CD4-positive, CD25-positive, alpha-beta regulatory T cell (primary cell): Measurements from ENCODE around the gene STUM. TPM values are rescaled to one million over a fixed set of nuclear protein-coding genes. Genes with fewer than 3 reads are reported as not detected.
"Not testable (repeated sequence)": the region's sequence is repeated elsewhere in the genome, so short reads cannot be mapped to it uniquely, and the experiment has no call there.

Experiments
- ATAC-seq, 2 donors: fragments of 150-1000 bp; cut with Tn5 transposase; one replicate each; pipeline ENCODE4 v1.10.0; 2021; ENCODE audit warnings: low read depth in 2 of 2, moderate number of reproducible peaks in 2 of 2, moderate library complexity in 1 of 2
- DNase-seq, 3 donors: peaks; one replicate each; pipeline versions ENCODE4 v3.0.0 to v3.0.0-alpha.2; 2012 to 2022; ENCODE audit warnings: mixed read lengths in 1 of 3
- H3K27ac ChIP-seq: one replicate; pipeline ENCODE4 v1.7.0; 2013; ENCODE audit warnings: mild to moderate bottlenecking, low read length; ENCODE audit not compliant: insufficient read depth, poor library complexity, severe bottlenecking
- H3K27me3 ChIP-seq: one replicate; pipeline ENCODE4 v1.7.0; 2013; ENCODE audit warnings: low read length; ENCODE audit not compliant: control insufficient read depth, insufficient read depth
- H3K36me3 ChIP-seq: one replicate; pipeline ENCODE4 v1.7.0; 2013; ENCODE audit warnings: mild to moderate bottlenecking, low read length, moderate library complexity; ENCODE audit not compliant: control insufficient read depth, insufficient read depth
- H3K4me1 ChIP-seq: 2 replicates; pipeline ENCODE4 v1.7.0; 2013; ENCODE audit warnings: mild to moderate bottlenecking, low read length; ENCODE audit not compliant: insufficient read depth, control insufficient read depth, poor library complexity, severe bottlenecking
- H3K4me3 ChIP-seq: one replicate; pipeline ENCODE4 v1.7.0; 2013; ENCODE audit warnings: low read depth, mild to moderate bottlenecking, low read length, moderate library complexity
- H3K9me3 ChIP-seq, 2 experiments: 1 replicate in 1 of 2; 2 replicates in 1 of 2; pipeline ENCODE4 v1.7.0; 2013; ENCODE audit warnings: low read length in 2 of 2, mild to moderate bottlenecking in 1 of 2, moderate library complexity in 1 of 2; ENCODE audit not compliant: control insufficient read depth in 2 of 2
- H3K27ac Mint-ChIP-seq, 3 donors: one replicate each; pipeline ENCODE4 v1.8.0; 2020 to 2022; ENCODE audit warnings: mild to moderate bottlenecking in 3 of 3, mixed read lengths in 3 of 3, moderate library complexity in 2 of 3
- H3K27me3 Mint-ChIP-seq: one replicate; pipeline ENCODE4 v1.8.0; 2022; ENCODE audit warnings: mild to moderate bottlenecking, mixed read lengths
- H3K36me3 Mint-ChIP-seq: one replicate; pipeline ENCODE4 v1.8.0; 2020; ENCODE audit warnings: mixed read lengths
- H3K4me1 Mint-ChIP-seq, 4 donors: one replicate each; pipeline ENCODE4 v1.8.0; 2020 to 2022; ENCODE audit warnings: mixed read lengths in 4 of 4, mild to moderate bottlenecking in 1 of 4
- H3K4me3 Mint-ChIP-seq, 4 donors: one replicate each; pipeline ENCODE4 v1.8.0; 2020 to 2022; ENCODE audit warnings: mild to moderate bottlenecking in 4 of 4, mixed read lengths in 4 of 4, moderate library complexity in 3 of 4
- H3K9me3 Mint-ChIP-seq, 7 donors: one replicate each; pipeline ENCODE4 v1.8.0; 2020 to 2022; ENCODE audit warnings: mixed read lengths in 7 of 7, mild to moderate bottlenecking in 3 of 7, moderate library complexity in 2 of 7
- polyA plus RNA-seq, 4 donors: library from polyadenylated mRNA; unstranded; fragments of 300-500 nt; fragmentation: Illumina TruSeq; gene quantifications; one replicate each; pipeline ENCODE4 v1.2.3, GENCODE V29; 2021
- total RNA-seq: library from RNA; stranded (reverse); gene quantifications from one replicate; pipeline ENCODE4 v1.2.3, GENCODE V29; 2022

Gene STUM
- total RNA-seq (not detected), polyA plus RNA-seq (under 1 TPM in 3 of 4 donors, not detected in 1; 0.03 to 0.09 (median 0.06) TPM)

- H3K27ac Mint-ChIP-seq: peak within 1 kb of the TSS in 1 of 3 donors; percentile 5
- peaks cover 6 to 16% (median 9%) of the 10 kb centered on the region in 4 donors for H3K4me1 Mint-ChIP-seq
- peak in 2 of 3 donors; percentile 21 to 23 for DNase-seq
- peak; percentile 34 to 46 for ATAC-seq
- Histone ChIP-seq H3K4me1 (peaks cover 33% of the 10 kb centered on the region), H3K36me3 (no peaks in the 10 kb centered on the region), H3K9me3 (no peaks in the 10 kb centered on the region), H3K4me3 (peak within 1 kb of the TSS; percentile 53), H3K27ac (no peak within 1 kb of the TSS), H3K27me3 (peaks cover 42% of the 10 kb centered on the region)
- peaks cover 0 to 4% (median 0%) of the 10 kb centered on the region in 7 donors for H3K9me3 Mint-ChIP-seq
- no peaks in the 10 kb centered on the region for H3K36me3 Mint-ChIP-seq
- H3K4me3 Mint-ChIP-seq: peak within 1 kb of the TSS; percentile 4 to 82 (median 74)
- H3K27me3 Mint-ChIP-seq: peaks cover 77% of the 10 kb centered on the region
Observed at GRCh38 chr1:226548256-226549093, at the start of gene STUM. Gene STUM, plus strand, starts transcription at chr1:226548764. Its CDS starts 141 bp downstream, at chr1:226548905.

GRCh38 chr1:226499699-226500098 is 48.9 kb upstream of the STUM start:
- peaks cover 38% of the 10 kb centered on the region for H3K27me3 Mint-ChIP-seq
- not testable (repeated sequence) for DNase-seq, H3K9me3 Mint-ChIP-seq, H3K9me3 ChIP-seq, H3K4me1 Mint-ChIP-seq, H3K4me1 ChIP-seq, H3K4me3 Mint-ChIP-seq, H3K27ac Mint-ChIP-seq, ATAC-seq, H3K36me3 ChIP-seq, H3K27ac ChIP-seq, H3K27me3 ChIP-seq, H3K4me3 ChIP-seq, H3K36me3 Mint-ChIP-seq

- H3K36me3 Mint-ChIP-seq: no peaks in the 10 kb centered on the region
- Histone ChIP-seq H3K9me3 (no peaks in the 10 kb centered on the region), H3K4me1 (no peaks in the 10 kb centered on the region), H3K4me3 (no peak overlapping the region), H3K36me3 (no peaks in the 10 kb centered on the region), H3K27me3 (peaks cover 20% of the 10 kb centered on the region), H3K27ac (no peak overlapping the region)
- peaks cover 0 to 10% (median 0%) of the 10 kb centered on the region in 7 donors for H3K9me3 Mint-ChIP-seq
- H3K4me1 Mint-ChIP-seq: no peaks in the 10 kb centered on the region
- H3K27me3 Mint-ChIP-seq: peaks cover 70% of the 10 kb centered on the region
- H3K4me3 Mint-ChIP-seq: no peak overlapping the region
- no peak for DNase-seq
- no peak overlapping the region for H3K27ac Mint-ChIP-seq
- ATAC-seq: no peak
Observed at GRCh38 chr1:226506021-226506420, 42.5 kb upstream of the STUM start.

GRCh38 chr1:226506921-226507320 is 41.6 kb upstream of the STUM start:
- Mint-ChIP-seq H3K36me3 (no peaks in the 10 kb centered on the region), H3K27ac (no peak overlapping the region), H3K4me3 (no peak overlapping the region), H3K9me3 (peaks cover 0 to 10% (median 0%) of the 10 kb centered on the region in 7 donors), H3K27me3 (peaks cover 62% of the 10 kb centered on the region), H3K4me1 (no peaks in the 10 kb centered on the region)
- H3K4me3 ChIP-seq: no peak overlapping the region
- no peaks in the 10 kb centered on the region for H3K4me1 ChIP-seq
- no peak overlapping the region for H3K27ac ChIP-seq
- H3K9me3 ChIP-seq: no peaks in the 10 kb centered on the region
- no peak for DNase-seq
- peaks cover 22% of the 10 kb centered on the region for H3K27me3 ChIP-seq
- ATAC-seq: no peak
- H3K36me3 ChIP-seq: no peaks in the 10 kb centered on the region

GRCh38 chr1:226510453-226510852 is 38.1 kb upstream of the STUM start:
- no peak overlapping the region for H3K27ac ChIP-seq
- H3K4me3 ChIP-seq: no peak overlapping the region
- Mint-ChIP-seq H3K4me3 (no peak overlapping the region), H3K27ac (no peak overlapping the region), H3K27me3 (peaks cover 48% of the 10 kb centered on the region), H3K9me3 (peaks cover 0 to 6% (median 0%) of the 10 kb centered on the region in 7 donors), H3K36me3 (no peaks in the 10 kb centered on the region), H3K4me1 (no peaks in the 10 kb centered on the region)
- no peak for ATAC-seq
- DNase-seq: no peak
- H3K27me3 ChIP-seq: peaks cover 15% of the 10 kb centered on the region
- H3K4me1 ChIP-seq: no peaks in the 10 kb centered on the region
- no peaks in the 10 kb centered on the region for H3K36me3 ChIP-seq
- H3K9me3 ChIP-seq: no peaks in the 10 kb centered on the region

- Histone ChIP-seq H3K27ac (no peak overlapping the region), H3K4me3 (no peak overlapping the region), H3K36me3 (no peaks in the 10 kb centered on the region), H3K27me3 (peaks cover 14% of the 10 kb centered on the region), H3K9me3 (no peaks in the 10 kb centered on the region), H3K4me1 (no peaks in the 10 kb centered on the region)
- Mint-ChIP-seq H3K4me1 (no peaks in the 10 kb centered on the region), H3K36me3 (no peaks in the 10 kb centered on the region), H3K4me3 (no peak overlapping the region), H3K9me3 (peaks cover 0 to 4% (median 0%) of the 10 kb centered on the region in 7 donors), H3K27me3 (peaks cover 40% of the 10 kb centered on the region), H3K27ac (no peak overlapping the region)
- DNase-seq (no peak), ATAC-seq (no peak)
Observed at GRCh38 chr1:226511296-226511695, 37.3 kb upstream of the STUM start.

GRCh38 chr1:226512076-226512728 is 36.4 kb upstream of the STUM start:
- Histone ChIP-seq H3K9me3 (no peaks in the 10 kb centered on the region), H3K4me3 (no peak overlapping the region), H3K36me3 (no peaks in the 10 kb centered on the region), H3K27me3 (peaks cover 9% of the 10 kb centered on the region), H3K27ac (no peak overlapping the region), H3K4me1 (no peaks in the 10 kb centered on the region)
- Mint-ChIP-seq H3K27ac (no peak overlapping the region), H3K36me3 (no peaks in the 10 kb centered on the region), H3K9me3 (peaks cover 0 to 4% (median 0%) of the 10 kb centered on the region in 7 donors), H3K4me1 (no peaks in the 10 kb centered on the region), H3K4me3 (no peak overlapping the region), H3K27me3 (peaks cover 37% of the 10 kb centered on the region)
- DNase-seq: no peak
- no peak for ATAC-seq
